ENCODE measurements around the gene CIRBP. TPM values are rescaled to one million over a fixed set of nuclear protein-coding genes. Genes with fewer than 3 reads are reported as not detected.

The CIRBP gene
- total RNA-seq, 3 donors from 2014 or later: 281 to 507 (median 300) TPM

- peak; percentile 15 for ATAC-seq
- TF ChIP-seq, protein P1, sequence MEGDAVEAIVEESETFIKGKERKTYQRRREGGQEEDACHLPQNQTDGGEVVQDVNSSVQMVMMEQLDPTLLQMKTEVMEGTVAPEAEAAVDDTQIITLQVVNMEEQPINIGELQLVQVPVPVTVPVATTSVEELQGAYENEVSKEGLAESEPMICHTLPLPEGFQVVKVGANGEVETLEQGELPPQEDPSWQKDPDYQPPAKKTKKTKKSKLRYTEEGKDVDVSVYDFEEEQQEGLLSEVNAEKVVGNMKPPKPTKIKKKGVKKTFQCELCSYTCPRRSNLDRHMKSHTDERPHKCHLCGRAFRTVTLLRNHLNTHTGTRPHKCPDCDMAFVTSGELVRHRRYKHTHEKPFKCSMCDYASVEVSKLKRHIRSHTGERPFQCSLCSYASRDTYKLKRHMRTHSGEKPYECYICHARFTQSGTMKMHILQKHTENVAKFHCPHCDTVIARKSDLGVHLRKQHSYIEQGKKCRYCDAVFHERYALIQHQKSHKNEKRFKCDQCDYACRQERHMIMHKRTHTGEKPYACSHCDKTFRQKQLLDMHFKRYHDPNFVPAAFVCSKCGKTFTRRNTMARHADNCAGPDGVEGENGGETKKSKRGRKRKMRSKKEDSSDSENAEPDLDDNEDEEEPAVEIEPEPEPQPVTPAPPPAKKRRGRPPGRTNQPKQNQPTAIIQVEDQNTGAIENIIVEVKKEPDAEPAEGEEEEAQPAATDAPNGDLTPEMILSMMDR (IDR thresholded peaks at IDR 0.05): no peak
- Histone ChIP-seq H3K4me3 (no peak overlapping the region), H3K36me3 (ENCODE audit: low read depth) (no peaks in the 10 kb centered on the region), H3K4me1 (ENCODE audit: low read depth) (peaks cover 27% of the 10 kb centered on the region), H3K9me3 (no peaks in the 10 kb centered on the region)
- intact Hi-C loops (cut with DNase I, micrococcal nuclease): no loop called here
- no peak for DNase-seq
Measured at GRCh38 chr19:1234051-1234954, 34.8 kb upstream of the CIRBP start.

DNA sequence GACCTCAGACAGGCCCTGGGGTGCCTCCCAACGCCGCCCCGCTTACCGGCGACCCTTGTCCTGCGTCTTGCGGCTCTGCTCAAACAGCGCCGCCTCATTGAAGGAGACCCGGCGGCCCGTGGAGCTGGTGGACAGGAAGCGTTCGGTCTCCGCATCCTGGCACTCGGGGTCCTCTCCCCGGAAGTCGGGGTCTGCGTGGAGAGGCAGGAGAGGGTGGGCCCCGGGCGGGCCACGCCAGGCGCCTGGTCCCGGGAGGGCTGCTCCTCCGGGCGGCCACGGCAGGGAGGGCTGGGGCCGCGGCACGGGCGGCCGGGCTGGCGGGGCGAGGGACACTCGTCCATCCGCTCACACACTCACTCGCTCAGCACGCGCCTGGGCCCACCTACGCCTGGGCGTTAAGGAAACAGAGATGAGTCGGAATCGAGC is 34.2 kb upstream of the CIRBP start:
- Histone ChIP-seq H3K4me1 (ENCODE audit: low read depth) (peaks cover 27% of the 10 kb centered on the region), H3K9me3 (no peaks in the 10 kb centered on the region), H3K36me3 (ENCODE audit: low read depth) (no peaks in the 10 kb centered on the region), H3K4me3 (no peak overlapping the region)
- ATAC-seq (no peak), DNase-seq (no peak)
- intact Hi-C loops (cut with DNase I, micrococcal nuclease): no loop called here
- TF ChIP-seq, protein P1 (IDR thresholded peaks at IDR 0.05): no peak

DNA sequence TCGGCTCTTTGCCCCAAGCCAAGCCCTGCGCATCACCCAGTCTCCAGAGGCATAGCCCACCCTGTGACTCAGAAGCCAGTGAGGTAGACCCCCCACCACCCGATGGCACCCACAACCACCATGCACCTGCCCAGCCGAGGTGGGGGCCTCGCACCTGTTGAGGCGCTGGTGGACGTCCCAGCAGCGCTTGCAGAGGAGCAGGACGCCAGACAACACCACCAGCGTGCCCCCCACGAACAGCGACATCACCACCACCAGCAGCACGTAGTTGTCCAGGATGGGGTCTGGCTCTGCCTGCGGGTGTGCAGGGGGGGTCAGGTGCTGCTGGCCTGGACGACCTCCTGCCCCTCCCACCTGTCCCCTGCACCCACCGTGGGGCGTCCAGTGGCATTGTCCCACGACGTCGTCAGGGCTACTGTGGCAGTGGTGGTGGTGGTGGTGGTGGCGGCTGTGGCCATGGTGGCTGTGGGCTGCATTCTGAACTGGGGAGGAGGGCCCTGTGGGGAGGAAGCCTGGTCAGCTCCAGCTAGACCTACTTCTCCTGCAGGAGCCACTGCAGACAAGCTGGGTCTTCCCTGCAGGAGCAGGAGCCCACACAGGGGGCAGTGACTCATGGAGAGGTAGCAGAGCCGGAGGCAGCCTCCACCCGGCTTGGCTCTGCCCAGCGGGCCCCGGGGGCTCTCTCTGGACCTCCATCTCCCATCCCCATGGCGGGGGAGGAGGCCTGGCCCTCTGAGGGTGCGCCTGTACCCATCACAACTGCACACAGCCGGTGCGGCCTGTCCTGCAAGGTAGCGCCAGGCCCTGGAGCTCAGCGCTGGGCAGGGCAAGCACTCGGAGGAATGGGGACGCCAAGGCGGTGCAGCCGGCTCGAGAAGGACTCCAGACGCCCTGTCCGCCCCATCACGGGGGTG is 33.2 kb upstream of the CIRBP start:
- intact Hi-C loops (cut with DNase I, micrococcal nuclease): no loop called here
- ATAC-seq (no peak), DNase-seq (no peak)
- no peaks in the 10 kb centered on the region for H3K9me3 ChIP-seq
- H3K4me1 ChIP-seq (ENCODE audit: low read depth): peaks cover 33% of the 10 kb centered on the region
- H3K4me3 ChIP-seq: no peak overlapping the region
- H3K36me3 ChIP-seq (ENCODE audit: low read depth): no peaks in the 10 kb centered on the region
- TF ChIP-seq, protein P1 (IDR thresholded peaks at IDR 0.05): no peak

DNA sequence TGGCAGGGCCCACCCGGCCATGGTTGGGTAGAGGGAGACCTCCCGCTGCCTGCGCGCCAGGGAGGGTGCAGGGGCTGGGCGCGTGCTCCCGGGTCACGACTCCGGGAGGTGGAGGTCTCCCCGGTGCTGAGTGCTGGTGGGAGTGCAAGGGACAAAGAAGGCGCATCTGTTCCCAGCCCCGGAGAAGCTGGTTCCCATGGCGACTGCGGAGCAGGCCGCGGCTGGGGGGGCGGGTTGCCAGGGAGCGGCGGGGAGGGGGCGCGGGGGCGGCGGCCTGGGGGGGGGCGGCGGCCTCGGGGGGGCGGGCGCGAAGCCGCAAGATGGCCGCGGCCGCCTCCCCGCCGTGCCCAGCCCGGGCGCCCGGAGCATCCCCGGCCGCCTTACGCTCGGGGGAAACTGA is 32.6 kb upstream of the CIRBP start:
- Histone ChIP-seq H3K4me3 (no peak overlapping the region), H3K36me3 (ENCODE audit: low read depth) (no peaks in the 10 kb centered on the region), H3K9me3 (no peaks in the 10 kb centered on the region), H3K4me1 (ENCODE audit: low read depth) (peaks cover 39% of the 10 kb centered on the region)
- intact Hi-C loops (cut with DNase I, micrococcal nuclease): no loop called here
- no peak for DNase-seq
- ATAC-seq: no peak
- TF ChIP-seq, protein P1 (IDR thresholded peaks at IDR 0.05): no peak

GRCh38 chr19:1237027-1237659 is 32.0 kb upstream of the CIRBP start:
- intact Hi-C loops (cut with DNase I, micrococcal nuclease): no loop called here
- Histone ChIP-seq H3K4me3 (no peak overlapping the region), H3K36me3 (ENCODE audit: low read depth) (no peaks in the 10 kb centered on the region), H3K4me1 (ENCODE audit: low read depth) (peaks cover 39% of the 10 kb centered on the region), H3K9me3 (no peaks in the 10 kb centered on the region)
- ATAC-seq (no peak), DNase-seq (no peak)
- TF ChIP-seq, protein P1 (IDR thresholded peaks at IDR 0.05): no peak
